ENCODE results near the gene MRPL9.

Gene MRPL9

DNA sequence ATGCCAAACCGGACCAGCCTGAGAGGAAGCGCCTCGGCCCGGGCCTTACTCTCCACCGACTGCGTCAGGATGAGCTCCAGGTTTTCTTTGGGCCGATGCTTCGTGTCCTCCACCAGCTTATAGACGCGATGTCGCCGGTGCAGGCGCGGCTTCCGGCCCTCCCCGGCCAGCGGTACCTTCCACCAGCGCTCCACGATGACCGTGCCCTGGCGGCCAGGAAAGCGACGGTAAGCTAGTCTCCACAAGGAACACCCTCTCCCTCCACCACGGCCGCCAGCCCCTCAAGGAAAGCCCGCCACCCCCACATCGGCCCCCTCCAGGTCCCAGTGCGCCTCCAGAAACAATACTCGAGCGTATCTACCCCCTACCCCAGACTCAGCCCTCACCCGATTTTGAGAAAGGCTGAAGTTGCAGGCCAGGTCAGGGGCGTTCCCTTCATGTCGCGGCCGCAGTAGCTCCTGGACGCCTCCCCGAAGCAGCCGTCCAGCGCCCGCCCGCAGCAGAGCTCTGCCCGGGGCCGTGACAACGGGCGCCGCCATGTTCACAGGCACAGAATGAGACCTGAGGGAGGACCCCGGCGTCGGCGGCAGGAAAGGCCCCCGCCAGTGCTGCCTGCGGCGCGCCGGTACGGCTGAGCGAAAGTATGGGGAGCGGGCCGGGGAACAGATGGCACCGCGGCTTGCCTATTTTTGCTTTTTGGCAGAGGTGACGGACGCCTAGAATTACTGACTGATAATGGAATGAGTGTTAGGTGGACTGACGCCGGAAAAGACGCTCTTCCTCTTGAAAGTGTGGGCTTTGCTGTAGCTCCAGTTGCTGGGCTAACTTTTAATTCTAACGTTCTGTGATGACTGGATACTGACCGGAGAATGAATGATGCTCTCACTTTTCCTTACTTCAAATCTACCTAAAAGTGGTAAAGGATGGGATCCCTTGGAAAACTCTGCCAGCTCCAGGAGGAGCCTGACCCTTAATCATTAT, at the start of gene MRPL9:
Gene MRPL9, minus strand, starts transcription at position 556 of the 981 bp plus-strand sequence. Its CDS starts 17 bp downstream, at position 539.
- peak; percentile 84 for DNase-seq

DNA sequence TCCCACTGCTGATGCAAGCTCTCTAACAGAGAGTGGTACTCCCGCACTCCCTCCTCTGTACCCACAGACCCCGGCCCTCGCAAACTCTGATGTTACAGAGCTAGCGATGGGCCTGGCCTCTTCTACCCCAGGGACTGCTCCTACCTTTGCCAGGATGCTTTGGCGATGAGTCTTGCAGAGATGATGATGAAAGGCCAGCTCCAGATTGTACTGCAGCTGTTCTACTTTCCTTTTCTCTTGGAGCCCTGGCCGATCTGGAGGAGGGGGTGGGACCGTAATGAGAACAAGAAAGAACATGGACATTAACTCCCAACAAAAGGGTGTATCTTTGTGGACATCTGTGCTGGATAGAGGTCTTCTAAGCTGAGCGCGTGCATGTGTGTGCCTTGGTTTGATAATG, 47.9 kb upstream of the MRPL9 start:
- no peak for DNase-seq

DNA sequence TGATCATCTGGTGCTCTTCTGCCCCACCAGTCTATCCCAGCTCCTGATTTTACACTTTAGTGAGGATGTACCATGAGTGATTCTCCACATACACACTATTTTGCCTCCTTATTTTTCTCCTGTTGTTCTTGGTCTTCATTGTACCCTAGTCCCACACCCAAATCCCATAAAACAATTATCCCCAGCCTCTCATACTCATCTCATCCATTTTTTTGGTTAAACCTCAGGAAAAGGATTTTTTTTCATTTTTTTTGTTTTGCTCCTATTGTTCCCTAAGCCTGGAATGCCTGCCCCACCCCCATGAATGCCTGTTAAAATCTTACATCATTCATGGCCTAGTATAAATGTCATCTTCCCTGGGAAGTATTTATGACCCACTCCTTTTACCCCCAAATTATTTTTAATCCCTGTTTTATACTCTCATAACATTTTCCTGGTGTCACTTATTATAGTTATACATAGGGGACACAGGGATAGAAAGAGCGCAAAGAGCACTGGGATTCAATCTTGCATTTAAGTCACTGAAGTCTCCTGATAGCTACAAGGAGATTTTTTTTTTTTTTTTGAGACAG, 46.8 kb upstream of the MRPL9 start:
- DNase-seq, result no peak

DNA sequence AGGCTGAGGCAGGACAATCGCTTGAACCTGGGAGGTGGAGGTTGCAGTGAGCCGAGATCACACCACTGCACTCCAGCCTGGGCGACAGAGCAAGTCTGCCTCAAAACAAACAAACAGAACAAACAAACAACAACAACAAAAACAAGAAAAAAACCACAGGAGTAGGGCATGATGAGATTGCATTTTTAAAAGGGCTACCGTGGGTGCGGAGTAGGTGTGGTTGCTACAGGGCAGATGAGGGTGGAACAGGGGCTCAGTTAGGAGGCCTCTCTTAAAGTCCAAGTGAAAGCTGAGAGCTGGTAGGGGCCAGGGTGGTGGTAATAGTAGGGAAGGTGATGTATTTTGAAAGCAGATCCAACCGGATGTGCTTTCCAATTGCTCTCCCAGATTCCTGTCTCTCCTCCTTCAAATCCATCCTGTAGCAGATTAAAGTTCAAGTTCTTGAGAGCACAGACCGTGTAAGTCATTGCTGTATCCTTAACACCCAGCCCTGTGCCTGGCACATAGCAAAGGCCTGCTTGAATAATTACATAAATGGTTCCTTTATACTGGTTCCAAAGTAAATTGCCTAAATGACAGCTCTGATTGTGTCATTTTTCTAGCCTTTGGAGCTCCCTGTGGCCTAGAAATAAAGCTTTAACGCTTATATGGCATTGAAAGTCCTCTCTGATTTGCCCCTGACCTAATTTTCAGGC, 46.1 kb upstream of the MRPL9 start:
- no peak for DNase-seq

DNA sequence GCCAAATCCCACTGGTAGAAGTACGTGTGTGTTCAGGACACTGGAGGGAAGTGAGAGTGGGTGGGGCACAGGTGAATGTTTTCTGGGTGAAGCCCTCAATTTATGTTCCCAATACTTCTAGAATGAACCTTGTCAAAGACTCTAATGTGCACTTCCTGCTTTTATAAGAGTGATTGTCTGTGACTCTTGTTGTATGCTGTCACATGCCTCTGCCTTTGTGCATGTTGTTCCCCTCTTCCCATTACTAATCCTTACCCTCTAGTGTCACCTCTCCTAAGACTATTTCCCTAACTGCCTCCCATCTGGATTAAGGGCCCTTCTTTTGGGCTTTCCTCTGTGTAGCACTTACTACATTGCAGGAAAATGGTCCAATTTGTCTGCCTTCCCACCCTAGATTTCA, 44.5 kb upstream of the MRPL9 start:
- DNase-seq, result no peak

DNA sequence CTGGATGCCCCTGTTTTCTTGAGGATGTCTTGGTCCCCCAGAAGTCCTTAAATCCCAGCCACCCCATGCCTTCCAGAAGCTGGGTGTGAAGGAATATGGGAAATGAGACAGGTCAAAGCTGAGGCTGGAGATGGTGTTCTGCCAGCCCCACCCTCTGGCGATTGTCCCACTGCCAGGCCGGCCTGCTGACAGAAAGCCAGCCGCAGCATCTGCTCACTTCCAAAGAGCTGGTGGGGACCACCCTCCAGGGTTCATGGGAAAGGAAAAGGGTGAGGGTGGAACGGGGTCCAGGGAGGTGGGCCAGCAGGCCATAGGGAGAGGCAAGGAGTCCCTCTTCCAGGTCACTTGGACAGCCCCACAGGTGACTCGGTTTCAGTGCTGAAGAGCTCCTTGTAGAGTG, 43.8 kb upstream of the MRPL9 start:
- DNase-seq, result no peak

DNA sequence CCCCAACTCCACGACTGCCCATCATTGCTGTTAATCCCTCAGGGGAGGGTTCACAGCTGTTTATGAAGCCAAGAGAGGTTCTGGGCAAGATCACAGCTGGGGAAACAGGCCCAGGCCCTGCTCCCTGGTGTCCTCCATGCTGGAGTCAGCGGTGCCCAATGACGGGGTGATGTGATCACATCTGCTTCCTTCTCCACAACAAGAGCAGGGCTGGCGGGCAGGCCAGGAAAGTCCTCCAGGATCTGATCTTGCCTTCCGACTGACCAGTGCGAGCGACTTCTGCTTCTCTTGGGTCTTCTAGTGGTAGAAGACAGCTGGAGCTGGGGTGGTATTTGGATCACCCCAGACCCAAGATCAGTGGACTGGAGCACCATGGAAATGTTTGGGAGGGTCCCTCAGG, 42.9 kb upstream of the MRPL9 start:
- DNase-seq, result no peak

DNA sequence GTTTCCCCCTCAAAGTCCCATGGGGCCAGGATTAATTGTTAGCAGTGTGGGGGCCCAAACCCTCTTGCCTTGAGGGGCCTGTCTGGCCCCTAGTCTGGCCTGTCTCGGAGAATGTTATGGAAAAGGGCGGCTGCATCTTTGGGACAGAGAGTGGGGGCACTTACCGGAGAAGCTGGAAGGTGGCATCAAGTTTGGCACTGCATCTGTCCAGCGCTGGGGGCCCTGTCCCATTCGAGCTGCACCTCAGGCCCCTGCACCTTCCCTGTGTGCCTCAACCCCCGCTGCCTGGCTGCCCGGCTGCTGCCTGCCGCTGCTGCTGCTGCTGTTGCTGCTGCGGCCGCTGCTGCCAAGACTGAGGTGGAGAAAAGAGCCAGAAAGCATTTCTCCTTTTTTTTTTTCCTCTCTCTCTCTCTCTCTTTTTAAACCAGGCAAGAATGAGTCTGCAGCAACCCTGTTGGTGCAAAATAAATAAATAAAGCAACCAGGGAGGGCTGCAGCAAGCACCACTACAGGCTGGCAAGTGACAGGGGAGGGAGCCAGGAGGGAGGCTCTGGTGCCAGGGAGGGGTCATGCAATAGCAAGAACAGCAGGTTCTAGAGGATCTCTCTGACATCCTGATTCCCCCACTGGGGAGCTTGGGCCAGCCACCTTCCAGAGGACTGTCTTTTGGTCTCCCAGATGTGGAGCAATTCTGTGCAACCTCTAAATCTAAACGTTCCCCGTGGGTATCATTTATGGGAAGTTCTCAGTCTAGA, 41.9 kb upstream of the MRPL9 start, which contains the start of gene LINGO4:
Gene LINGO4, minus strand, starts transcription at position 354 of the 755 bp plus-strand sequence. CDS start 2,715 bp downstream, outside the sequence.
- no peak for DNase-seq

DNA sequence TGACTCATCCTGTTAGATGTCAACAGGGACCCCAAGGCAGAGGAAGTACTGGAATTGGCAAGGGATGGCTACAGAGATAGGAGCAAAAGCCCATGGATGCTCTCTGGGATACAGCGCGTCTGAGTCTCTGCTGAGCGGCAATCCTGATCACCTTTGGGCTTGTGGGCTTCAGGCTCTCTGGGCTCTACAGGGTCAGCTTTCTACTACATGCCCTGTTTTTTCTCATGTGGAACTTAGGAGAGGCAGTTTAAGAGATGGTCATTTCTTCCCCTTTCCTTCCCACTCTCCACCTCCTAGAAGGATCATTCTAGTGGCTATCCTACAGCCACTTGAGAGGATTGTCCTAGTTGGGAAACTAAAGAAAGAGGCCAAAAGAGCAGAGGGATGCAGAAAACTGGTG, 40.6 kb upstream of the MRPL9 start:
- no peak for DNase-seq

DNA sequence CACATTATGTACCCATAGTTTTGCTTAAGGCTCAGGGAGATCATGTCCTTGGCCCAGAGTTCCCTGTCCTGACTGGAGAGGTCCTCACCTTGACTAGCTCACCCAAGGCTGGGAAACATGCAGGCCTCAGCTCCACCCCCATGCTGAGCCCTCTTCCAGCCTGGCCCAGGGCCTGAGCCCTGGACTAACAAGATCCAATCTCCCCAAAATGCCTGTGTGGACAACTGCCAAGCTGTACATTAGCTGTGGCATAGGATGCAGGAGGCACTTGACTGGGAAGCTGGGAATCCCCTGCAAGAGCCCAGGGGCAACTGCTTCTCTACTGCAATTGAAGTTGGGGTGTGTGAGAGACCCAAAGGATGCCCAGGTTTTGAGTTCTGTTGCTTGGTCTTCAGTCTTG, 39.9 kb upstream of the MRPL9 start:
- DNase-seq, result no peak

DNA sequence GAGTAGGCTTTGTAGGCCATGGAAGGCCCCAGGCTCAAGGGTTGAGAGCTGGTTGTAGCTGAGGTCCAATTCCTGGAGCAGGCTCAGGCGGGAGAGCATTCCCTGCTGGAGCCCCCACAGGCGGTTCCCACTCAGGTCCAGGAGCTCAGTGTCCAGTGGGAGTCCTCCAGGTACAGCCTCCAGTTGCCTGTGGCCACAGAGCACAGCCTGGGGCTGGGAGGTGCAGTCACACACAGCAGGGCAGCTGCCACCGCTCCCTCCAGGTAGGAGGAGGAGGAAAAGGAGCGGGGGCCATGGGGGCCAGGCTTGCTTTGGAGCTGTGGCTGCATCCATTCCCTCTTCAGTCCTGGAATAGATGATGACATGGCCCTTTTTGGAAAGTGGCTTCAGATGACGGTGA, 39.1 kb upstream of the MRPL9 start:
- no peak for DNase-seq

DNA sequence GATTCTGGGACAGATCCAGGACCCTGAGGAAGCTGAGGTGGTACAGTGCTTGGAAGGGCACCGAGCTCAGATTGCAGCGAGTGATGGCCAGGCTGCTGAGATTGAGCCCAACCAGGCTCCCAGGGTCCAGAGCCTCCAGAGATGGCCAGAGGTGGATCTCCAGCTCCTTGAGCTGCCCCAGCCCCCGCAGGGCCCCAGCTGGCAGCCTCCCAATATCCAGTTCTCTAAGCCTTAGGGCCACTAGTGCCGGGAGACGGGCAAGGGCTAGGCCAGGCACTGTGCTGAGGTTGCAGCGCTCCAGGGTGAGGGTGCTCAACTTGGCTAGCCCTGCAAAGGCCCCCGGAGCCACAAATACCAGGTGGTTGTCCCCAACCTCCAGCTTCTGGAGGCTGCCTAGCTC, 38.5 kb upstream of the MRPL9 start:
- DNase-seq, result no peak

DNA sequence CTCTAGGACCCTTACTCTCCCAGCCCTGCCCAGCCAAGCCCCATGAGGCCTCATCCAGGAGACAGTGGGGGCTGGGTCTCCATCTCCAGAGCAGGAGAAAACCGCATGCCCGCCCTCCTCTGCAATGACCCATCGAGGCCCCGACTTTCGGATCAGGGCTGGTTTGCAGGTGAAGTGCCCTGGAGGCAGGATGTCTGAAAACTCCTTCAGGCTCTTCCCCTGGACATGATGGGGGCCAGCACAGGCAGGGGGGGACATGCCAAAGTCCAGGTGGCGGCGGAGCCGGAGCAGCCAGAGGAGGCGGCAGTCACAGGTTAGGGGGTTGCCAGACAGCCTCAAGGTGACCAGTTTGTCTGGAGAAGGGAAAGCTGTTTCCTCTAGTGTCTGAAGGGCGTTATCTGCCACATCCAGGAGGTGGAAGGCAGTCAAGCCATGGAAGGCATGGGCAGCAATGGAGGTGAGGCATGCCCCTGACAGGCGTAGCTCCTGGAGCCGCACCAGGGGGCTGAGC, 38.1 kb upstream of the MRPL9 start:
- no peak for DNase-seq

DNA sequence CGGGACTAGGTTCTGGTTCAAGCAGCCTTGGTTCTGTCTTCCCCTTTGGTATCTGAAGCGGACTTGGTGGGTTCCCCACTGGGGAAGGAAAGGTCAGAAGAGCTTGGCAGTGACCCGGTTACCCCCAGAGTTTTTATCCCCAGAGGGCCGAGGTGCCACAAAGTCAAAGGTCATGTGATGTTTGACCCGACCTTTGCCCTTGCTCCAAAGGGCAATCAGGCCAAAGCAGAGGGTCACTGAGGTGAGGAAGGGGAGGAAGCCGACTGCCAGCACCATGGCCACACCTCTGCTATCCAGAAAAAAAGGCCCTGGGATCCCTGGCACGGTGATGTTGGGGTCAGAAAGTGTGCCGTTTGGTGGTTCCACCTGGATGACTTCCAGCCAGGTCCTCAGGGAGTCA, 37.5 kb upstream of the MRPL9 start:
- no peak for DNase-seq

DNA sequence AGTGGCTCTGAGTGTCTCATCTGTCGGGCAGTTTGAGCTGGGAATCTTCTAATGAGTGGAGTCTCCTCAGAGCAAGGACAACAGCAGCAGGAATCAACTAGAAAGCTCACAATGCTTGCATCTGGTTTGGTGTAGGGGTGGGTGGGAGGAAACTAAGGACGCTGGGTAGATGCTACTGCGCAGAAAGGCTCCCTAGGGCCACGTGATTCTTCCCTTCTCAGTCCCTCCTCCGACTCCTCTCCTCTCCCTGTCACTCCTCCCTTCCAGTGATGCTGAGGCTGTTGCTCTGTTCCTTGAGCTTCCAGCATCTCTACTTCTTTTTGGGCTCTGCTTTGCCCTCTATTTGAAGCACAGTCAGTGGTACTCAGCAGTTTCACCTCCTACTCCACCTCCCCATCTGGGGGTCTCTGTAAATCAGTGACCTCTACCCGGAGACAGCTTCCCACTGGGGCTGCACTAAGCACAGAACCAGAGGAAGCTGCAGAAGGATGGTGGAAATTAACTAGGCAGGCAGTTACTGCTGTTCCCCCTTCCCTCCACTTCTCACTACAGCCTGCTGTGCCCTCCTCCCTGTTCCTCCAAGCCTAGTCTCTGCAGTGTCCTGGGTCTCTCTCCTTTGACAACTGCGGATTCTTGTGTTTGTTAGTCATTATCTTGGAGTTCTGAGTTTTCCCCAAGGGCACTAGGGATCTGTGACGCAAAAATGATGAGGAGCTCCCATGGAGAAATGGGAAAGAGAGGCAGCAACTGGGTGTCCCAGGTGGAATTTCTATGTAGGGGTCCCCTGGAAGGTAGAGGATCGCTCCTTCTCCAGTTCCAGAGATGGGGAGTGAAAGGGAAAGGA, 36.1 kb upstream of the MRPL9 start:
- no peak for DNase-seq

DNA sequence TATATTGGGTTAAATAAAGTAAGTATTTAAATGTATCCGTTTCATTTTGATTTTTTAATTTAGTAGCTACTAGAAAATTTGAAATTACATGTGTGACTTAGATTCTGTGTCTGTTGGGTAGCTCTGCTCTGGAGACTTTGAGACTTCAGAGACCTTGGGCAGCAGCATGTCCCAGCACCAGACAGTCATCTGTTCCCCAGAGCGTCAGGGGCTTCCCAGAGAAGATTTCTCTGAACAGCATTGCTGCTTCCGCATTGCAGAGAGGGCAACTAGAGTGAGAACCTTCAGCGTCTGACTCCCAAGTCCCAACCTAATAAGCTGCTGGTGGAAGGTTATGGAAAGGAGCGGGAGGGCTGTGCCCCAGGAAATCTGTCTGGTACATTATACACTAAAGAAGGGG, 35.3 kb upstream of the MRPL9 start:
- no peak for DNase-seq

DNA sequence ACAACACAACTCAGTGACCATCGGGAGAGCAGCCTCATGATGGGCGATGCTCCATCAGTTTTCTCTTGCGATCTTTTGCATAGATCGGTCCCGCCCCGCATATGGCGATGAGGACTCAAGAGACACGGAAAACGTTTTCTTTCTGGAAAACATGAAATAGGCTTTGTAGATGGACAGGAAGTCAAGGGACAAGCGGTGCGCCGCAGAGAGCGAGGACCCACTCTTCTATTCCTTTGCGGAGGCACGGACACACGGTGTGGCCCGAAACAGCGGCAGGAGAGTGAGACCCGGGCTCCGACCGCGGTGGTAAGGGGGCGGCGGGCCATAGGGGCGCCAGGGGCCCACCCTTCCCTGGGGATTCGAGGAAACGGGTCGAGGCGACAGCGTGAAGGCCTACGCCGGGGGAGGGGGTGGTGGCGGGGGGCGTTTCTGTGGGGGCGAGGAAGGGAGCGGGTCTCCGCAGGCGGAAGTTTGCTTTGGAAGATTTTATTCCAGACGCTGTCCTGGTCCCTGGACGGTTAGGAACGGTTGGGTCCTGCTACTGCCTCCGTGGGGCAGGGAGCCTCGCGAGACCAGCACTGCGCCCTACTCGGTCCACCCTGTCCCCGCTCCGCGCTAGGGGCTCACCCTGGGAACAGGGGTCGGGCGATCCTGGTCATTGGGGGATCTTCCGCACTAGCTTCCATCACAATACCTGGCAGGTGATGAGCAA, 27.8 kb upstream of the MRPL9 start:
- no peak for DNase-seq

DNA sequence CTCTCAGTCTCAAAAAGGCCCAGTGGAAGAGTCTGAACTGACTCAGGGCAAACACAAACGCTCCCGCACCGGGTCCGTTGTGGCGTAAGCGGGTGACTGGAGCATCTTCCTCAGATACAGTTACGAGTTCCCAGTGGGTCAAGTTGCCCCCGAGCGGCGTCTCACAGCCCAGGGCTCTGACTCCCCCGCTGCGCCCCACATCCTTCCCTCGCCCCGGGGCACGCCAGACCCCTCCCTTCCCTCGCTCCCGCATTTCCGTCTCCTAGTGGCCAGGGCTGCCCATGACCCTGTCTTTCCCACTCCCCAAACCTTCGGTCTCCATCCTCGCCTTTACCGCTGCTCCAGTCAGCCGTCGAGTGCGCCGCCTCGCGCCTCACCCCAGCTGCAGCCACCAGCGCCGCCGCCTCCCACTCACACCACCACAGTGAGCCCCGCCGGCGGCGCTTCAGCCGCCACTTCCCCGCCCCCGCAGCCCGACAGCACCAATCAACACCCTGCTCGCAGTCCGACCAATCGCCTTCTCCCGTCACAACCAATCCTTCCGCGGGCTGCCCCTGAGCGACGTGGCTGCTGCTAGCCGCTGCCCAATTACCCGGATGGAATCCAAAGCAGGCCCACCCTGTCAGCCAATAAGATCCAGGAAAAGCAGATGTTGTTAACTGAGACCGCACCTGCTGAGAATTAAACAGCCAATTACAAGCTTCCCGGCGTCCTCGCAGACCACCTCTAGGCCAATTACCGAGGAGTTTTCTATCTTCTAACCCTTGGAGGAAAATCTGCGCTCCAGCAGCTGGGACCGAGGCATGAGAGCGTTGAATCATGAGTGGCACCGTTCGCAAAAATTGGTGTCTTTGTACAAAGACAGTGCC, 27.0 kb upstream of the MRPL9 start, which contains the start of gene TDRKH:
Gene TDRKH, minus strand, starts transcription at position 430 of the 869 bp plus-strand sequence. CDS start 7,478 bp downstream, outside the sequence.
- peak; percentile 98 for DNase-seq

DNA sequence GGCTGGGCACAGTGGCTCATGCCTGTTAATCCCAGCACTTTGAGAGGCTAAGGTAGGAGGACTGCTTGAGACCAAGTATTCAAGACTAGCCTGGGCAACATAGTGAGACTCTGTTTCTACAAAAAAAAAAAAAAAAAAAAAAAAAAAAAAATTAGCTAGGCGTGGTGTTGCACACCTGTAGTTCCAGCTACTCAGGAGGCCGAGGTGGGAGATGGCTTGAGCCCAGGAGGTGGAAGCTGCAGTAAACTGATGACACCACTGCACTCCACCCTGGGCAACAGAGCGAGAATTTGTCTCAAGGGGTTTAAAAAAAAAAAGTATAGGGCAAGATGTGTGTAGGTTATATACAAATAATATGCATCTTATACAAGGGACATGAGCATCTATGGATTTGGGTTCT, 24.4 kb upstream of the MRPL9 start:
- no peak for DNase-seq

DNA sequence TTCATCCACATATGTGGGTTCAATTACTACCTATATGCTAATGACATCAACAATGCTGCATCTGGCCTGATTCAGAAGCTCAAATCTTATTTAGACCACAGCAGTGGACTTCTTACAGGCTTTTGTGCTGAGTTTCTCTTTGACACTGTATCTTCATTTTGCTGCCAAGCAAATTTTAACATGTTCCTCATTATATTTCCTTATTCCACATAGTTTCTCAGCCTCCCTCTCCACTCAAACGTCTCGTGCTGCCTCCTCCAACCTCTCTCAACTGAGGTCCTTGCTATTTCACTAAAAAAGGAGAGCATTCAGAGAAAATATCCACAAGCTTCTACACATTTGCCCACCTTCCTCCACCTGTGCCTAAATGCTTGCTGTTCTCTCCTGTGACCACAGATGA, 20.5 kb upstream of the MRPL9 start:
- no peak for DNase-seq

Data from stimulated activated CD4-positive, alpha-beta T cell treated with anti-CD3 and anti-CD28 coated beads, Interleukin-12 subunit alpha, Interleukin-12 subunit beta, amount 100 ng/mL, for 4 hours (primary cell).